ENCODE data around the gene TMEM37.

The TMEM37 gene

GRCh38 chr2:119468154-119468955 lies 36.7 kb downstream of the TMEM37 start:
- Mint-ChIP-seq H3K4me1 (peaks cover 4% of the 10 kb centered on the region), H3K27ac (no peak overlapping the region), H3K27me3 (ENCODE audit: low read depth, poor library complexity) (peaks cover 20% of the 10 kb centered on the region), H3K9me3 (no peaks in the 10 kb centered on the region), H3K4me3 (no peak overlapping the region), H3K36me3 (ENCODE audit: low read depth) (no peaks in the 10 kb centered on the region)
- no peak for TF ChIP-seq CTCF (IDR thresholded peaks at IDR 0.05)
- DNase-seq: no peak

GRCh38 chr2:119469131-119469530 lies 37.5 kb downstream of the TMEM37 start:
- no peak for TF ChIP-seq CTCF (IDR thresholded peaks at IDR 0.05)
- no peak overlapping the region for H3K4me3 Mint-ChIP-seq
- H3K27me3 Mint-ChIP-seq (ENCODE audit: low read depth, poor library complexity): peaks cover 13% of the 10 kb centered on the region
- H3K36me3 Mint-ChIP-seq (ENCODE audit: low read depth): no peaks in the 10 kb centered on the region
- H3K27ac Mint-ChIP-seq: no peak overlapping the region
- H3K4me1 Mint-ChIP-seq: peaks cover 4% of the 10 kb centered on the region
- H3K9me3 Mint-ChIP-seq: no peaks in the 10 kb centered on the region
- no peak for DNase-seq

DNA sequence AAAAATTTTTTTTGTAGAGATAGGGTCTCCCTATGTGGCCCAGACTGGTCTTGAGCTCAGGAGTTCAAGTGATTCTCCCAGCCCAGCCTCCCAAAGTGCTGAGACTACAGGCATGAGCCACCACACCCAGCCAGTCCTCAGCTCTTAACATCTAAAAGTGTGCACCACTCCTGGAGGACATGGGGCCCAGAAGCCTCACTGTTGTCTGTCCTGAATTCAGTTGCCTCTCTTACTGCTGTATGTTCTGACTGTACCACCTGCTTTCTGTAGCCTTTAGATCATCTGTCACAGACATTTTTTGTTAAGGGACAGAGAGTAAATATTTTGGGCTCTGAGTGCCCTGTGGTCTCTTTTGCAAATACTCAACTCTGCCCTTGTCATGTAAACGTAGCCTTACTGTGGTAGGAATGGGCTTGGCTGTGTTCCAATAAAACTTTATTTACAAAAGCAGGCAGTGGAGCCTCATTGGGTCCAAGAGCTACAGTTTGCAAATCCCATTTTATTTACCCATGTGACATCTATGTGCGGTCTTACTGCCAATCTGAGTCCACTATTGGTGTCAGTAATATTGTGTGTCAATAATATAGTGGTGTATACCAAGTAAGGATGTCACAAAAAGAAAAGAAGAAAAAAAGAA lies 38.1 kb downstream of the TMEM37 start:
- Mint-ChIP-seq H3K4me1 (peaks cover 5% of the 10 kb centered on the region), H3K36me3 (ENCODE audit: low read depth) (no peaks in the 10 kb centered on the region), H3K9me3 (no peaks in the 10 kb centered on the region), H3K27me3 (ENCODE audit: low read depth, poor library complexity) (peaks cover 13% of the 10 kb centered on the region), H3K4me3 (no peak overlapping the region), H3K27ac (no peak overlapping the region)
- DNase-seq: no peak
- no peak for TF ChIP-seq CTCF (IDR thresholded peaks at IDR 0.05)

GRCh38 chr2:119472749-119473148 lies 41.1 kb downstream of the TMEM37 start:
- H3K9me3 Mint-ChIP-seq: no peaks in the 10 kb centered on the region

DNA sequence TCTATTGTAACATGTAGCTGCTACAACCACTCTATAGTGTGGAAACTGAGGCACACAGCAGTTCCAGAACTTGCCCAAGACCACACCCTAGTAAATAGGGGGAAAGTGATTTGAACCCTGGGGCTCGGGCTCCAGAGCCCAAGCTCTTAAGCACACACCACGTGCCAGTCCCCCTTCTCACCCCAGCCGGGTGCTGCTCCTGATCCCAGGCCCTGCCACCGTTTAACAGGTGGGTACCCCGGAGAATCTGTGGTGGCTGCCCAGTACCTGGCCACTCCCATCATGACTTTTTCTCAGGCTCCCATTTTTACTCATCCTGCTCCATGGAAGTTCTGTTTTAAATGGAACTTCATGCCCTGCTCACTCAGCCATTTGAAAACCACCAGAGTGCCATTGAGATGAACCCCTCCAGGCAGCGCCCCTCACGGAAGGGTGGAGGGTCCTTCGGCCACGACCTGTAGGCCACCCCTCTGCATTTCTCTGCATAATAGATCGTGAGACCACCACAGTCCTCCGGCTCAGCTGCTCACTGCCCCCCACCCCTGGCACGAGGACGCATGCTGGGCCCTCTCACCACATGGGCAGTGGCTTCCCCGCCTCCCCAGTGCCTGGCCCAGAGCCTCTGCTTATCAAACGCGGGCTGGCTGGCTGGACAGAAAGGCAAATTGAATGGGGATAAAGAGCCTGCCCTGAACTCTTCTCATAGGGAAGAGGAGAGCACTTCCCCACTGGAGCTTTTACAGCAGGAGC lies 42.1 kb downstream of the TMEM37 start:
- DNase-seq: no peak
- Mint-ChIP-seq H3K4me1 (peaks cover 17% of the 10 kb centered on the region), H3K27me3 (ENCODE audit: low read depth, poor library complexity) (peaks cover 14% of the 10 kb centered on the region), H3K9me3 (no peaks in the 10 kb centered on the region), H3K27ac (peak overlapping the region; percentile 44), H3K36me3 (ENCODE audit: low read depth) (no peaks in the 10 kb centered on the region), H3K4me3 (no peak overlapping the region)
- TF ChIP-seq CTCF (IDR thresholded peaks at IDR 0.05): no peak

More at GRCh38 chr2:119472749-119473148, 41.1 kb downstream of the TMEM37 start:
- no peaks in the 10 kb centered on the region for H3K36me3 Mint-ChIP-seq (ENCODE audit: low read depth)
- no peak for DNase-seq
- TF ChIP-seq CTCF (IDR thresholded peaks at IDR 0.05): no peak
- peaks cover 20% of the 10 kb centered on the region for H3K27me3 Mint-ChIP-seq (ENCODE audit: low read depth, poor library complexity)
- no peak overlapping the region for H3K4me3 Mint-ChIP-seq
- H3K4me1 Mint-ChIP-seq: peaks cover 17% of the 10 kb centered on the region
- H3K27ac Mint-ChIP-seq: no peak overlapping the region
